Measurements from ENCODE around the gene BCL2L1. TPM values are rescaled to one million over a fixed set of nuclear protein-coding genes. Genes with fewer than 3 reads are reported as not detected.
A peak's percentile ranks its signal among the peaks of the same experiment; 100 is the strongest.

The BCL2L1 gene
- total RNA-seq, 2 experiments from 2014 or later, result 64.2 to 88.8 TPM

GRCh38 chr20:31687777-31688176 lies 34.9 kb downstream of the BCL2L1 start:
- no peak overlapping the region for H3K4me3 ChIP-seq (ENCODE audit: low read depth, low read length, poor library complexity, severe bottlenecking)
- peaks cover 61% of the 10 kb centered on the region for H3K36me3 ChIP-seq (ENCODE audit: insufficient read depth, low read length)
- no peaks in the 10 kb centered on the region for H3K9me2 ChIP-seq (ENCODE audit: insufficient read depth, low read length)
- TF ChIP-seq CTCF (conservative IDR thresholded peaks at IDR 0.05; ENCODE audit: low read length) (no peak), EZH2phosphoT487 (IDR thresholded peaks at IDR 0.05; ENCODE audit: borderline replicate concordance, low read depth, low read length) (no peak)
- H3K79me2 ChIP-seq (ENCODE audit: insufficient read depth, low read depth, low read length), result peaks cover 74% of the 10 kb centered on the region
- peak overlapping the region; percentile 39 for H3K27ac ChIP-seq (ENCODE audit: low read depth, low read length, poor library complexity, severe bottlenecking)
- ChIA-PET CTCF (ENCODE audit: unreplicated experiment) (interaction anchor here (0.6 to 0.7 kb wide), 2 partner anchors 36 to 53 kb away, joined by 3 read pairs; no protein-coding TSS in a partner anchor), POLR2A (interaction anchor here (0.6 to 1.7 kb wide), 7 partner anchors 8 to 35 kb away, joined by 3 to 9 read pairs (median 3); partner anchors contain the start of gene BCL2L1)
- no peak for DNase-seq (ENCODE audit: low spot score)
- BruUV-seq (replicated peaks), result no TSS peak
- no peak overlapping the region for H3K4me2 ChIP-seq (ENCODE audit: low read length)
- H3K4me1 ChIP-seq (ENCODE audit: insufficient read depth, low read length, poor library complexity, severe bottlenecking), result peaks cover 98% of the 10 kb centered on the region
- intact Hi-C loops (cut with micrococcal nuclease; ENCODE audit: unreplicated experiment), result no loop called here
- H3K9me3 ChIP-seq (ENCODE audit: low read length), result no peaks in the 10 kb centered on the region
- H4K20me1 ChIP-seq (ENCODE audit: insufficient read depth, low read length), result no peaks in the 10 kb centered on the region
- H2AFZ ChIP-seq (ENCODE audit: low read length), result no peak overlapping the region

DNA sequence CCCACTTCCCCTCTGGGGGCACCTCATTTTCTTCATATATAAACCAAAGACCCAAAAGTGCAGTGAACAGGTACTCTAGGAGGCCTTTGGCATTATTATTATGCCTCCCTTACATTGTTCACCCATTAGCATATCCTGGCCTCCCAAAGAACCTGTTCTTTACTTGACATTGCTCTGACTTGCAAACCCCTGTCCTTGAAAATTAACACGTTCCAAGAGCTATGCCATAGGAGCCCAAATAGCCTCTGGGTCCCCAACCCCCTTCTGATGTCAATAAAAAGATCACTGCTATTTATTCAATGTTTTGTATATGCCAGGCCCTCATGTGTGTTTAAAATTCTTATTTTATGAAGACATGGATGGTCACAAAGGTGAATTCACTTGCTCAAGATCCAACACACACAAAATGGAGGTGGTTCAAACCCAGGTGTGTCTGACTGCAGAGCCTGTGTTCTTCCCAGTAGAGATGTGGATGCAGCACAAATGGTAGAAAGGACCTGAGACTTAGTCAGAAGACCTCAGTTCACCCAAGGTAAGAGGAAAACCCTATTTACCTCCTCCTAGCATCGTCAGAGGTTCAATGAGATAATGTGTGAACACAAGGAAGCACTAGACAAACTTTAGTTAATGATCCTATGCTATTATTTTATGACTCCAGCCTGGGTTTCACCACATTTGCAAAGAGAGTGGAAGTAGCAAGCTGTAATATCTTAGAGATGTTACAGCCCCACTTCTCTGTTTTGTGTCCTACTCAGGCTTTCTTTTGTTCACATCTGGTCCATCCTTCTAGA lies 36.6 kb downstream of the BCL2L1 start:
- H3K27ac ChIP-seq (ENCODE audit: low read depth, low read length, poor library complexity, severe bottlenecking), result peak overlapping the region; percentile 100
- DNase-seq (ENCODE audit: low spot score), result no peak
- BruUV-seq (replicated peaks), result no TSS peak
- peaks cover 81% of the 10 kb centered on the region for H3K79me2 ChIP-seq (ENCODE audit: insufficient read depth, low read depth, low read length)
- H2AFZ ChIP-seq (ENCODE audit: low read length), result peak overlapping the region; percentile 52; the same call in 1 of the 2 replicates
- POLR2A ChIA-PET, result interaction anchor here (0.6 to 5.2 kb wide), 14 partner anchors 9 to 1128 kb away, joined by 3 to 52 read pairs (median 22); partner anchors contain the start of gene BCL2L1
- peaks cover 72% of the 10 kb centered on the region for H3K36me3 ChIP-seq (ENCODE audit: insufficient read depth, low read length)
- CTCF ChIA-PET (ENCODE audit: unreplicated experiment), result interaction anchor here (0.6 to 2.7 kb wide), 8 partner anchors 11 to 1656 kb away, joined by 3 to 12 read pairs (median 4); partner anchors contain the start of gene BCL2L1
- H4K20me1 ChIP-seq (ENCODE audit: insufficient read depth, low read length), result no peaks in the 10 kb centered on the region
- peak overlapping the region; percentile 49 for H3K4me3 ChIP-seq (ENCODE audit: low read depth, low read length, poor library complexity, severe bottlenecking)
- H3K9me3 ChIP-seq (ENCODE audit: low read length), result no peaks in the 10 kb centered on the region
- intact Hi-C loops (cut with micrococcal nuclease; ENCODE audit: unreplicated experiment), result no loop called here
- no peaks in the 10 kb centered on the region for H3K9me2 ChIP-seq (ENCODE audit: insufficient read depth, low read length)
- TF ChIP-seq CTCF (conservative IDR thresholded peaks at IDR 0.05; ENCODE audit: low read length) (no peak), EZH2phosphoT487 (IDR thresholded peaks at IDR 0.05; ENCODE audit: borderline replicate concordance, low read depth, low read length) (no peak)
- H3K4me2 ChIP-seq (ENCODE audit: low read length), result peak overlapping the region; percentile 77
- H3K4me1 ChIP-seq (ENCODE audit: insufficient read depth, low read length, poor library complexity, severe bottlenecking), result peaks cover 98% of the 10 kb centered on the region

All from OCI-LY7 (cell line).